Uterus (tissue), 2 donors: ENCODE results near the gene DPCD.

ENCODE experiments used
- POLR2A ChIP-seq, 2 donors: fragments of 450-650 bp; IDR thresholded peaks; one replicate each; pipeline ENCODE4 v1.6.1; 2016; ENCODE audit warnings: antibody characterized with exemption in 2 of 2, mild to moderate bottlenecking in 1 of 2, moderate library complexity in 1 of 2
- TF ChIP-seq, protein P1 (sequence below), 4 experiments: fragments of 200-600 bp in 2 of 4; fragments of 450-650 bp in 2 of 4; sonication (generic) in 2 of 4; IDR thresholded peaks; one replicate each; pipeline ENCODE4 v1.5.1; 2016 to 2019; ENCODE audit warnings: antibody characterized with exemption in 4 of 4, mild to moderate bottlenecking in 2 of 4, moderate library complexity in 1 of 4

DNA sequence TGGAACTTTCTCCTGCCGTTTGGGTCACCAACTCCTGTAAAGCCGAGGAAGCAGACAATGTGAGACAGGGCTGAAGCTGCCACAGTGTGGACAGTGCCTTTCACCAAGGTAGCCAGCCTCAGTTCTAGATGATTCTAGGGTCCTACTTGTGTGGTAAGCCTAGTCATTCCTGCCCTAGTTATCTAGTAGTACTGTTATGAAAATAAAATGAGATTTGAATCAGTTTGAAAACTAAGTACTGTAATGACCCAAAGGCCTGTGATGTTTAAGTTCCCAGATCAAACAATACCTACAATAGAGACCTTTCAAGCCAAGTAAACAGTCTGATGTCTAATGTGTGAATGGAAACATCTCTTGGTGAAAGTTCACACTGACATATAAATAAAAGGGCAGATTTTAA, 37.2 kb upstream of the DPCD start:
- TF ChIP-seq, protein P1, sequence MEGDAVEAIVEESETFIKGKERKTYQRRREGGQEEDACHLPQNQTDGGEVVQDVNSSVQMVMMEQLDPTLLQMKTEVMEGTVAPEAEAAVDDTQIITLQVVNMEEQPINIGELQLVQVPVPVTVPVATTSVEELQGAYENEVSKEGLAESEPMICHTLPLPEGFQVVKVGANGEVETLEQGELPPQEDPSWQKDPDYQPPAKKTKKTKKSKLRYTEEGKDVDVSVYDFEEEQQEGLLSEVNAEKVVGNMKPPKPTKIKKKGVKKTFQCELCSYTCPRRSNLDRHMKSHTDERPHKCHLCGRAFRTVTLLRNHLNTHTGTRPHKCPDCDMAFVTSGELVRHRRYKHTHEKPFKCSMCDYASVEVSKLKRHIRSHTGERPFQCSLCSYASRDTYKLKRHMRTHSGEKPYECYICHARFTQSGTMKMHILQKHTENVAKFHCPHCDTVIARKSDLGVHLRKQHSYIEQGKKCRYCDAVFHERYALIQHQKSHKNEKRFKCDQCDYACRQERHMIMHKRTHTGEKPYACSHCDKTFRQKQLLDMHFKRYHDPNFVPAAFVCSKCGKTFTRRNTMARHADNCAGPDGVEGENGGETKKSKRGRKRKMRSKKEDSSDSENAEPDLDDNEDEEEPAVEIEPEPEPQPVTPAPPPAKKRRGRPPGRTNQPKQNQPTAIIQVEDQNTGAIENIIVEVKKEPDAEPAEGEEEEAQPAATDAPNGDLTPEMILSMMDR (IDR thresholded peaks at IDR 0.05): no peak
- TF ChIP-seq POLR2A (IDR thresholded peaks at IDR 0.05): no peak
